ENCODE data around the gene ANKHD1. TPM values are rescaled to one million over a fixed set of nuclear protein-coding genes. Genes with fewer than 3 reads are reported as not detected.
"Not testable (repeated sequence)": the region's sequence is repeated elsewhere in the genome, so short reads cannot be mapped to it uniquely, and the experiment has no call there.

Gene ANKHD1
- total RNA-seq, 1 donor: 227 TPM

GRCh38 chr5:140398379-140398811, 3.2 kb upstream of the ANKHD1 start:
- H3K9me3 ChIP-seq (ENCODE audit: low read depth, low read length): no peaks in the 10 kb centered on the region
- no peaks in the 10 kb centered on the region for H3K27me3 ChIP-seq (ENCODE audit: insufficient read depth, low read length)
- no peak overlapping the region for H3K4me3 ChIP-seq (ENCODE audit: low read length)
- peaks cover 18% of the 10 kb centered on the region for H3K4me1 ChIP-seq (ENCODE audit: insufficient read depth, low read length)

- Histone ChIP-seq H3K4me1 (ENCODE audit: insufficient read depth, low read length) (peaks cover 35% of the 10 kb centered on the region), H3K9me3 (ENCODE audit: low read depth, low read length) (no peaks in the 10 kb centered on the region), H3K4me3 (ENCODE audit: low read length) (peak overlapping the region; percentile 68), H3K27me3 (ENCODE audit: insufficient read depth, low read length) (no peaks in the 10 kb centered on the region)
Measured at GRCh38 chr5:140399979-140400729, 1.5 kb upstream of the ANKHD1 start.

- Histone ChIP-seq H3K27me3 (ENCODE audit: insufficient read depth, low read length) (no peaks in the 10 kb centered on the region), H3K4me1 (ENCODE audit: insufficient read depth, low read length) (peaks cover 35% of the 10 kb centered on the region), H3K9me3 (ENCODE audit: low read depth, low read length) (no peaks in the 10 kb centered on the region), H3K4me3 (ENCODE audit: low read length) (peak overlapping the region; percentile 68)
Measured at GRCh38 chr5:140400730-140401361, 787 bp upstream of the ANKHD1 start.

- Histone ChIP-seq H3K9me3 (ENCODE audit: low read depth, low read length) (no peaks in the 10 kb centered on the region), H3K4me3 (ENCODE audit: low read length) (peak overlapping the region; percentile 68), H3K4me1 (ENCODE audit: insufficient read depth, low read length) (peaks cover 40% of the 10 kb centered on the region), H3K27me3 (ENCODE audit: insufficient read depth, low read length) (no peaks in the 10 kb centered on the region)
Measured at GRCh38 chr5:140402258-140403074, 833 bp downstream of the ANKHD1 start.

- H3K27me3 ChIP-seq (ENCODE audit: insufficient read depth, low read length): no peaks in the 10 kb centered on the region
- peak overlapping the region; percentile 68 for H3K4me3 ChIP-seq (ENCODE audit: low read length)
- peaks cover 45% of the 10 kb centered on the region for H3K4me1 ChIP-seq (ENCODE audit: insufficient read depth, low read length)
- H3K9me3 ChIP-seq (ENCODE audit: low read depth, low read length): no peaks in the 10 kb centered on the region
Measured at GRCh38 chr5:140403613-140404012, 2.0 kb downstream of the ANKHD1 start.

GRCh38 chr5:140408750-140409241, 7.2 kb downstream of the ANKHD1 start:
- H3K27me3 ChIP-seq (ENCODE audit: insufficient read depth, low read length): no peaks in the 10 kb centered on the region
- H3K4me1 ChIP-seq (ENCODE audit: insufficient read depth, low read length): peaks cover 34% of the 10 kb centered on the region
- no peak overlapping the region for H3K4me3 ChIP-seq (ENCODE audit: low read length)
- H3K9me3 ChIP-seq (ENCODE audit: low read depth, low read length): no peaks in the 10 kb centered on the region

- Histone ChIP-seq H3K4me1 (ENCODE audit: insufficient read depth, low read length) (peaks cover 15% of the 10 kb centered on the region), H3K4me3 (ENCODE audit: low read length) (no peak overlapping the region), H3K27me3 (ENCODE audit: insufficient read depth, low read length) (no peaks in the 10 kb centered on the region), H3K9me3 (ENCODE audit: low read depth, low read length) (no peaks in the 10 kb centered on the region)
Measured at GRCh38 chr5:140413230-140413629, 11.6 kb downstream of the ANKHD1 start.

GRCh38 chr5:140417235-140417634, 15.6 kb downstream of the ANKHD1 start:
- Histone ChIP-seq H3K9me3 (ENCODE audit: low read depth, low read length) (no peaks in the 10 kb centered on the region), H3K4me1 (ENCODE audit: insufficient read depth, low read length) (peaks cover 14% of the 10 kb centered on the region), H3K27me3 (ENCODE audit: insufficient read depth, low read length) (no peaks in the 10 kb centered on the region), H3K4me3 (ENCODE audit: low read length) (no peak overlapping the region)

- Histone ChIP-seq H3K9me3 (ENCODE audit: low read depth, low read length) (no peaks in the 10 kb centered on the region), H3K4me1 (ENCODE audit: insufficient read depth, low read length) (peaks cover 9% of the 10 kb centered on the region), H3K4me3 (ENCODE audit: low read length) (no peak overlapping the region), H3K27me3 (ENCODE audit: insufficient read depth, low read length) (no peaks in the 10 kb centered on the region)
Measured at GRCh38 chr5:140418862-140419520, 17.4 kb downstream of the ANKHD1 start.

GRCh38 chr5:140420226-140420570, 18.6 kb downstream of the ANKHD1 start:
- H3K4me3 ChIP-seq (ENCODE audit: low read length): no peak overlapping the region
- H3K4me1 ChIP-seq (ENCODE audit: insufficient read depth, low read length): peaks cover 10% of the 10 kb centered on the region
- no peaks in the 10 kb centered on the region for H3K27me3 ChIP-seq (ENCODE audit: insufficient read depth, low read length)
- no peaks in the 10 kb centered on the region for H3K9me3 ChIP-seq (ENCODE audit: low read depth, low read length)

GRCh38 chr5:140420665-140421361, 19.2 kb downstream of the ANKHD1 start:
- peaks cover 12% of the 10 kb centered on the region for H3K4me1 ChIP-seq (ENCODE audit: insufficient read depth, low read length)
- no peaks in the 10 kb centered on the region for H3K27me3 ChIP-seq (ENCODE audit: insufficient read depth, low read length)
- H3K4me3 ChIP-seq (ENCODE audit: low read length): no peak overlapping the region
- H3K9me3 ChIP-seq (ENCODE audit: low read depth, low read length): no peaks in the 10 kb centered on the region

- not testable (repeated sequence) for H3K9me3 ChIP-seq (ENCODE audit: low read depth, low read length); H3K4me3 ChIP-seq (ENCODE audit: low read length); H3K27me3 ChIP-seq (ENCODE audit: insufficient read depth, low read length)
- peaks cover 12% of the 10 kb centered on the region for H3K4me1 ChIP-seq (ENCODE audit: insufficient read depth, low read length)
Measured at GRCh38 chr5:140421375-140421774, 19.7 kb downstream of the ANKHD1 start.

GRCh38 chr5:140423609-140424008, 22.0 kb downstream of the ANKHD1 start:
- no peaks in the 10 kb centered on the region for H3K9me3 ChIP-seq (ENCODE audit: low read depth, low read length)
- peaks cover 12% of the 10 kb centered on the region for H3K4me1 ChIP-seq (ENCODE audit: insufficient read depth, low read length)
- no peaks in the 10 kb centered on the region for H3K27me3 ChIP-seq (ENCODE audit: insufficient read depth, low read length)
- H3K4me3 ChIP-seq (ENCODE audit: low read length): no peak overlapping the region

- Histone ChIP-seq H3K4me3 (ENCODE audit: low read length) (no peak overlapping the region), H3K4me1 (ENCODE audit: insufficient read depth, low read length) (peaks cover 12% of the 10 kb centered on the region), H3K9me3 (ENCODE audit: low read depth, low read length) (no peaks in the 10 kb centered on the region), H3K27me3 (ENCODE audit: insufficient read depth, low read length) (no peaks in the 10 kb centered on the region)
Measured at GRCh38 chr5:140424135-140424534, 22.5 kb downstream of the ANKHD1 start.

Measured in mononuclear cell (primary cell).